ENCODE measurements around the gene NAV1. TPM values are rescaled to one million over a fixed set of nuclear protein-coding genes. Genes with fewer than 3 reads are reported as not detected.

NAV1 gene
- total RNA-seq, 1 donor from 2014 or later: 55.2 TPM

DNA sequence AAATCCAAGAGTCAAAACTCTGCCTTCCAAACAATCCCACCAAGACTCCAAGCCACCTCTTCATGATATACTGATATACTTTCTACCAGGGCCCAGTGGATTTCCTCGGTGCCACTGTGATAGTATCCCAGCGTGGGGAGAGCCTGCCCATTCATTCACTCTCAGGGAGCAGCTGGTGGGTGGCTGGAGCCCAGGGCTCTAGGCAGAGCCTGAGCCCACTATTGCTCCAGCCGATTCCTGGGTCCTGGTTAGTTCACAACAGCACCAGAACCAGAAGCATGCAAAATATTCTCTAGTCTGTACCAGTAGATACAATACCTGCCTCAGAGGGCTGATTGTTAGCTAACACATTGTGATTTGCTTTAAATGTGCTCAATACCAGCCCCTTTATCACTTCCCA is 32.8 kb upstream of the NAV1 start:
- Mint-ChIP-seq H3K4me1 (ENCODE audit: low read depth) (peaks cover 42% of the 10 kb centered on the region), H3K27ac (peak overlapping the region; percentile 90), H3K27me3 (peaks cover 3% of the 10 kb centered on the region), H3K36me3 (ENCODE audit: insufficient read depth) (no peaks in the 10 kb centered on the region), H3K9me3 (ENCODE audit: low read depth) (no peaks in the 10 kb centered on the region), H3K4me3 (ENCODE audit: low read depth) (peak overlapping the region; percentile 65)
- no peak for TF ChIP-seq CTCF (IDR thresholded peaks at IDR 0.05; ENCODE audit: unreplicated experiment)
- DNase-seq (ENCODE audit: low spot score, unreplicated experiment): no peak

GRCh38 chr1:201506557-201507359 is 32.2 kb upstream of the NAV1 start, which contains the start of gene CSRP1:
TSS of gene CSRP1 (minus strand) at chr1:201507123. CDS start at chr1:201496303, 10,820 bp downstream.
- H3K36me3 Mint-ChIP-seq (ENCODE audit: insufficient read depth): no peaks in the 10 kb centered on the region
- H3K4me1 Mint-ChIP-seq (ENCODE audit: low read depth): peaks cover 44% of the 10 kb centered on the region
- peak within 1 kb of the TSS; percentile 90 for H3K27ac Mint-ChIP-seq
- peaks cover 3% of the 10 kb centered on the region for H3K27me3 Mint-ChIP-seq
- no peak for TF ChIP-seq CTCF (IDR thresholded peaks at IDR 0.05; ENCODE audit: unreplicated experiment)
- no peaks in the 10 kb centered on the region for H3K9me3 Mint-ChIP-seq (ENCODE audit: low read depth)
- DNase-seq (ENCODE audit: low spot score, unreplicated experiment): no peak
- H3K4me3 Mint-ChIP-seq (ENCODE audit: low read depth): peak within 1 kb of the TSS; percentile 65

GRCh38 chr1:201507360-201507675 is 31.6 kb upstream of the NAV1 start:
- H3K27me3 Mint-ChIP-seq: peaks cover 3% of the 10 kb centered on the region
- no peaks in the 10 kb centered on the region for H3K9me3 Mint-ChIP-seq (ENCODE audit: low read depth)
- peak overlapping the region; percentile 38 for H3K4me3 Mint-ChIP-seq (ENCODE audit: low read depth)
- no peaks in the 10 kb centered on the region for H3K36me3 Mint-ChIP-seq (ENCODE audit: insufficient read depth)
- H3K27ac Mint-ChIP-seq: peak overlapping the region; percentile 24
- TF ChIP-seq CTCF (IDR thresholded peaks at IDR 0.05; ENCODE audit: unreplicated experiment): no peak
- peaks cover 44% of the 10 kb centered on the region for H3K4me1 Mint-ChIP-seq (ENCODE audit: low read depth)
- DNase-seq (ENCODE audit: low spot score, unreplicated experiment): no peak

DNA sequence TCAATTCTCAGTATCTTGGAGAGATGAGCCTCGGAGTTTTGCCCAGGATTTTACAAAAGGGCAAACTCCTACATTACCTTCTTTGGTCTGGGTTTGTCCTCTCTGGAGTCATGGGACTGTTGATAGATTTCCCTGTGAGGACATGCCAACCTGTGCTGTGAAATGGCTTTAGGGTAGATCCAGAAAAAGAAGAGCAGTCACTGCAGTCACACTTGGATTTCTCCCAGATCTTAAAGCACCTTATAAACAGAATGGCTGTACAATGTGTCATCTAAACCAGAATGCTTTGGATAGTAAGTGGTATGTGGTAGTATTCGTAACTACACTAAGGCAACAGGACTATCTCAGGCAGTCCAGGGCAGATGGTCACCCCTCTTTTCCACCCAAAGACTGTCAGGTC is 30.1 kb upstream of the NAV1 start:
- Mint-ChIP-seq H3K9me3 (ENCODE audit: low read depth) (no peaks in the 10 kb centered on the region), H3K36me3 (ENCODE audit: insufficient read depth) (no peaks in the 10 kb centered on the region), H3K4me1 (ENCODE audit: low read depth) (peaks cover 37% of the 10 kb centered on the region), H3K27me3 (peaks cover 3% of the 10 kb centered on the region), H3K4me3 (ENCODE audit: low read depth) (no peak overlapping the region), H3K27ac (no peak overlapping the region)
- no peak for TF ChIP-seq CTCF (IDR thresholded peaks at IDR 0.05; ENCODE audit: unreplicated experiment)
- no peak for DNase-seq (ENCODE audit: low spot score, unreplicated experiment)

DNA sequence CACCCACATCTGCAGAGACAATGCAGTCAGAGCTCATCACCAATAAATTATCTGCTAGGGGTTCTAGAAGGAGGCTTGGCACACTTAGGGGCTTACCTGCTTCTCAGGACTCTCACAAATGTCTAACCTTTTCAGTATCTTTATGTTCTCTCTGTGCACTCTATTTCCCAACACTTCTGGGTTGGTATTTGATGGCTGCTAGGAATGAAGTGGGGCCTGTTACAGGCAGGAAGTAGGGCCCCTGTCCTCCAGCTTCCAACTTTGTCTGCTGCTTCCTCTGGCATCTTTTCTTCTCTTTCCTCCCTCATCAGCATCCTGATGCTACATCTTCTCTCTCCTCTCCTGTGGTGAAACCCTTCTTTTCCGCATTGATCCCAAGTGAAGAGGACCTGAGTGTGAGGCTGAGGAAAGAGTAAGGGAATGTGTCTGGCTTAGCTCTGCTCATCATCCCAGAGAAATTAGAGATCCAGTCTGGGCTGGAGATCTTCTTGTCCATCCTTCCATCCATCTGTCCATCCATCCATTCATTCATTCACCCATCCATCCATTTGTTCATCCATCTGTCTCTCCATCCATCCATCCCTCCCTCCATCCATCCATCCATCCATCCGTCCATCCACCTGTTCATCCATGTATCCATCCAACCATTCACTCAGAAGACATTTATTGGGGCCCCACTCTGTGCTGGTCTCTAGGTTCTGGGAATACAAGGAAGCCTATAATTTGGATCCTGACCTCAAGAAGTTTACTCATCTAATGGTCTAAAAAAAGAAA is 29.1 kb upstream of the NAV1 start:
- TF ChIP-seq CTCF (IDR thresholded peaks at IDR 0.05; ENCODE audit: unreplicated experiment): no peak
- Mint-ChIP-seq H3K4me1 (ENCODE audit: low read depth) (peaks cover 39% of the 10 kb centered on the region), H3K9me3 (ENCODE audit: low read depth) (no peaks in the 10 kb centered on the region)

More for the DNA sequence above, 29.1 kb upstream of the NAV1 start:
- Mint-ChIP-seq H3K27ac (no peak overlapping the region), H3K36me3 (ENCODE audit: insufficient read depth) (no peaks in the 10 kb centered on the region), H3K27me3 (peaks cover 3% of the 10 kb centered on the region), H3K4me3 (ENCODE audit: low read depth) (no peak overlapping the region)
- no peak for DNase-seq (ENCODE audit: low spot score, unreplicated experiment)
